GM12874 (cell line): Measurements from ENCODE around the gene DENND2D.

ENCODE experiments used
- CTCF ChIP-seq: IDR thresholded peaks from 2 replicates; pipeline ENCODE4 v1.5.1; 2011; ENCODE audit warnings: low read depth, mild to moderate bottlenecking, control low read depth, low read length, moderate library complexity; ENCODE audit not compliant: insufficient read depth

DENND2D gene

GRCh38 chr1:111145963-111146768, 54.3 kb downstream of the DENND2D start:
- no peak for TF ChIP-seq CTCF

GRCh38 chr1:111145542-111145941, 54.9 kb downstream of the DENND2D start:
- TF ChIP-seq CTCF = no peak

DNA sequence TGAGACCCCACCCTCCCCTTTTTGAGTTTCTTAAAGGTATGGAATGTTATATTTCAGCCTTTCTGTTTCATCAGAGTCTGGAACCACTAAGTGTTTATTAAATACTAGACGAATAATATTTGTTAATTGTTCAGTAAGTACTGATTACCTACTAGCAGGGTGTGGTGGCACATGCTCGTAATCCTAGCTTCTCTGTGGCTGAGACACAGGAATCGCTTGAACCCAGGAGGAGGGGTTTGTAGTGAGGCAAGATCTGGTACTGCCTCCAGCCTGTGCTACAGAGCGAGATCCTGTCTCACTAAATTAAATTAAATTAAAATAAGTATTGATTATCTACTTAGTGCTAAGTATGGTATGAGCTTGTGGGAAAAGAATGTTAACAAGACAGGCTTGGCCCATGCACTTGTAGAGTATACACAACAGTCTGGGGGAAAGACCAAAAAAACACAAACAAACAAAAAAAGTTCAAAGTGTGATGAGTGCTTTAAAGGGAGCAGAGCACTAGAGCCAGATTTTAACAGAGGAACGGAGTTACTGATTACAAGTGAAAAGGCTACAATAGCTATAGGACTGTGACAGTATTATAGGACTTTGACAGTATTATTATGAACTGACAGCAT, 58.0 kb downstream of the DENND2D start:
- no peak for TF ChIP-seq CTCF

GRCh38 chr1:111141245-111142220, 58.9 kb downstream of the DENND2D start:
- no peak for TF ChIP-seq CTCF

GRCh38 chr1:111140680-111140967, 59.8 kb downstream of the DENND2D start:
- TF ChIP-seq CTCF = no peak

GRCh38 chr1:111139956-111140679, 60.3 kb downstream of the DENND2D start, which contains the start of the genes CEPT1 and DRAM2:
CEPT1 (plus strand) TSS chr1:111140223; CDS start chr1:111147715, 7,492 bp downstream.
DRAM2 (minus strand) TSS chr1:111140093; CDS start chr1:111131554, 8,539 bp downstream.
- TF ChIP-seq CTCF = no peak
